HCT116 (cell line): ENCODE data around the gene AKAP13. TPM values are rescaled to one million over a fixed set of nuclear protein-coding genes. Genes with fewer than 3 reads are reported as not detected.

ENCODE experiments used
- ATAC-seq: fragments of 200-7000 bp; cut with Tn5 transposase; 2 replicates; pipeline ENCODE4 v1.9.1; 2020; ENCODE audit warnings: mild to moderate bottlenecking, moderate library complexity
- BruUV-seq: library from RNA; stranded (reverse); fragments of 400-500 nt; replicated peaks from 2 replicates; lab custom pipeline; 2021; lab: Mats Ljungman, UMichigan
- CTCF ChIA-PET: fragments of 300-600 bp; sonication (Branson Sonifier 250); formaldehyde crosslinking; loops from one replicate; lab custom pipeline; 2021; ENCODE audit warnings: antibody characterized with exemption; lab: Charles Lee
- POLR2A ChIA-PET: fragments of 300-600, 350-600 bp; sonication (Branson Sonifier 250); formaldehyde crosslinking; loops from one replicate; lab custom pipeline; 2021; ENCODE audit warnings: antibody characterized with exemption; lab: Charles Lee
- RAD21 ChIA-PET, 2 experiments: fragments of 300-600 bp; sonication (Branson Sonifier 250); formaldehyde crosslinking; loops; one replicate each; lab custom pipeline; 2023; ENCODE audit warnings: low total read pairs in 2 of 2; ENCODE audit not compliant: uncharacterized antibody in 2 of 2, unreplicated experiment in 2 of 2, low non-redundant PET in 1 of 2; lab: Charles Lee
- DNase-seq: peaks from one replicate; pipeline ENCODE4 v3.0.0-alpha.2; 2010; ENCODE audit warnings: low read depth, low spot score
- H2AFZ ChIP-seq: fragments of 200-600 bp; shearing (Covaris generic), sonication (generic); 2 replicates; pipeline ENCODE4 v1.6.1; 2017; ENCODE audit warnings: low read depth, mixed run types, mixed read lengths, antibody characterized with exemption, low read length; ENCODE audit not compliant: poor library complexity, severe bottlenecking
- H3K27ac ChIP-seq: 2 replicates; pipeline ENCODE4 v1.5.1; 2012; ENCODE audit warnings: low read depth, low read length
- H3K27me3 ChIP-seq: fragments of 200-600 bp; sonication (generic); 2 replicates; pipeline ENCODE4 v1.6.1; 2016; ENCODE audit warnings: mixed run types, low read length, mixed read lengths; ENCODE audit not compliant: insufficient read depth
- H3K36me3 ChIP-seq, 2 experiments: fragments of 200-500 bp in 1 of 2; fragments of 200-600 bp in 1 of 2; sonication (Bioruptor generic) in 1 of 2; sonication (generic) in 1 of 2; 2 replicates each; pipeline versions ENCODE4 v1.5.1 to v1.6.1; 2014 to 2016; ENCODE audit warnings: low read length in 2 of 2, inconsistent platforms in 1 of 2, mixed read lengths in 1 of 2, mixed run types in 1 of 2; ENCODE audit not compliant: insufficient read depth in 2 of 2, control insufficient read depth in 1 of 2
- H3K4me1 ChIP-seq, 2 experiments: fragments of 200-600 bp in 1 of 2; sonication (generic) in 1 of 2; 2 replicates each; pipeline versions ENCODE4 v1.5.1 to v1.6.1; 2012 to 2017; ENCODE audit warnings: low read length in 2 of 2, inconsistent platforms in 1 of 2, mild to moderate bottlenecking in 1 of 2, mixed read lengths in 1 of 2, mixed run types in 1 of 2, moderate library complexity in 1 of 2; ENCODE audit not compliant: insufficient read depth in 2 of 2, control insufficient read depth in 1 of 2
- H3K4me2 ChIP-seq: fragments of 200-600 bp; sonication (generic); 2 replicates; pipeline ENCODE4 v1.6.1; 2017; ENCODE audit warnings: mixed run types, low read length, mixed read lengths
- H3K4me3 ChIP-seq, 2 experiments: fragments of 200-600 bp in 1 of 2; sonication (generic) in 1 of 2; replicated peaks in 1 of 2; 2 replicates each; pipeline ENCODE4 v1.5.1; 2011 to 2016; ENCODE audit warnings: low read length in 2 of 2, control low read depth in 1 of 2, low read depth in 1 of 2, mild to moderate bottlenecking in 1 of 2, mixed read lengths in 1 of 2, mixed run types in 1 of 2
- H3K79me2 ChIP-seq: fragments of 200-600 bp; sonication (generic); 2 replicates; pipeline ENCODE4 v1.6.1; 2017; ENCODE audit warnings: mild to moderate bottlenecking, mixed run types, low read length, moderate library complexity, mixed read lengths; ENCODE audit not compliant: insufficient read depth
- H3K9ac ChIP-seq: fragments of 200-600 bp; sonication (generic); 2 replicates; pipeline ENCODE4 v1.6.1; 2016; ENCODE audit warnings: low read length, mixed read lengths
- H3K9me2 ChIP-seq: fragments of 200-600 bp; sonication (generic), shearing (Covaris generic); 2 replicates; pipeline ENCODE4 v1.6.1; 2017; ENCODE audit warnings: mixed run types, mild to moderate bottlenecking, moderate library complexity; ENCODE audit not compliant: insufficient read depth
- H3K9me3 ChIP-seq, 2 experiments: fragments of 200-500 bp in 1 of 2; fragments of 200-600 bp in 1 of 2; sonication (Bioruptor generic) in 1 of 2; sonication (generic) in 1 of 2; 2 replicates each; pipeline ENCODE4 v1.6.1; 2014 to 2017; ENCODE audit warnings: low read length in 2 of 2, mixed read lengths in 2 of 2, inconsistent platforms in 1 of 2, low read depth in 1 of 2, mild to moderate bottlenecking in 1 of 2, mixed run types in 1 of 2, moderate library complexity in 1 of 2; ENCODE audit not compliant: control insufficient read depth in 1 of 2, insufficient read depth in 1 of 2
- H4K20me1 ChIP-seq: fragments of 200-600 bp; sonication (generic), shearing (Covaris generic); 2 replicates; pipeline ENCODE4 v1.6.1; 2017; ENCODE audit warnings: mixed run types, mild to moderate bottlenecking, moderate library complexity; ENCODE audit not compliant: insufficient read depth
- CBX3 ChIP-seq: IDR thresholded peaks from 2 replicates; pipeline ENCODE4 v1.6.1; 2012; ENCODE audit warnings: low read depth
- CTCF ChIP-seq, 3 experiments: fragments of 200-600 bp in 1 of 3; sonication (generic) in 1 of 3; IDR thresholded peaks in 2 of 3; conservative IDR thresholded peaks in 1 of 3; 2 replicates each; pipeline ENCODE4 v1.5.1; 2012 to 2017; ENCODE audit warnings: low read depth in 2 of 3, low read length in 2 of 3, antibody characterized with exemption in 1 of 3, borderline replicate concordance in 1 of 3, control low read depth in 1 of 3, mild to moderate bottlenecking in 1 of 3, mixed read lengths in 1 of 3, mixed run types in 1 of 3, moderate library complexity in 1 of 3; ENCODE audit not compliant: insufficient read depth in 1 of 3
- EGR1 ChIP-seq: IDR thresholded peaks from 2 replicates; pipeline ENCODE4 v1.6.1; 2012; ENCODE audit warnings: low read depth
- EZH2 ChIP-seq: fragments of 200-600 bp; sonication (generic); IDR thresholded peaks from 2 replicates; pipeline ENCODE4 v1.6.1; 2017; ENCODE audit warnings: antibody characterized with exemption, mixed run types
- EZH2phosphoT487 ChIP-seq: fragments of 200-600 bp; IDR thresholded peaks from 2 replicates; pipeline ENCODE4 v1.6.1; 2018; ENCODE audit warnings: antibody characterized with exemption, borderline replicate concordance
- FOSL1 ChIP-seq: IDR thresholded peaks from 2 replicates; pipeline ENCODE4 v1.6.1; 2012; ENCODE audit warnings: low read depth
- JUND ChIP-seq: IDR thresholded peaks from 2 replicates; pipeline ENCODE4 v1.6.1; 2012
- POLR2A ChIP-seq: IDR thresholded peaks from 2 replicates; pipeline ENCODE4 v1.7.0; 2011; ENCODE audit warnings: borderline replicate concordance; ENCODE audit not compliant: insufficient read depth, insufficient read length; ENCODE audit errors: extremely low read depth
- POLR2AphosphoS5 ChIP-seq: IDR thresholded peaks from 2 replicates; pipeline ENCODE4 v1.6.1; 2011; ENCODE audit warnings: mild to moderate bottlenecking, low read depth, low read length, moderate library complexity
- RAD21 ChIP-seq: IDR thresholded peaks from 2 replicates; pipeline ENCODE4 v1.6.1; 2012; ENCODE audit warnings: low read depth, mild to moderate bottlenecking
- REST ChIP-seq: IDR thresholded peaks from 2 replicates; pipeline ENCODE4 v1.6.1; 2012; ENCODE audit warnings: low read depth
- SP1 ChIP-seq: IDR thresholded peaks from 2 replicates; pipeline ENCODE4 v1.6.1; 2012; ENCODE audit warnings: low read depth
- SRF ChIP-seq: IDR thresholded peaks from 2 replicates; pipeline ENCODE4 v1.6.1; 2012; ENCODE audit warnings: low read depth
- TCF7L2 ChIP-seq: IDR thresholded peaks from 2 replicates; pipeline ENCODE4 v1.7.0; 2011; ENCODE audit warnings: borderline replicate concordance, inconsistent platforms; ENCODE audit not compliant: insufficient read depth, insufficient read length; ENCODE audit errors: extremely low read depth
- YY1 ChIP-seq: IDR thresholded peaks from 2 replicates; pipeline ENCODE4 v1.6.1; 2011; ENCODE audit warnings: low read length, low read depth, moderate library complexity, mild to moderate bottlenecking; ENCODE audit not compliant: insufficient replicate concordance; ENCODE audit errors: extremely low read depth
- ZFX ChIP-seq: fragments of 450-650 bp; IDR thresholded peaks from 2 replicates; pipeline ENCODE4 v1.6.1; 2017
- intact Hi-C: fragments of 100-400 bp; cut with micrococcal nuclease; formaldehyde crosslinking; loops from 2 replicates; pipeline ENCODE4 v1.10.0; 2022
- total RNA-seq: library from RNA; stranded (reverse); gene quantifications from one replicate; pipeline ENCODE4 v1.2.1, GENCODE V29; 2021; ENCODE audit not compliant: unreplicated experiment
- TF ChIP-seq, protein P1 (sequence below): IDR thresholded peaks from 2 replicates; pipeline ENCODE4 v1.6.1; 2012
- TF ChIP-seq, protein P2 (sequence below): IDR thresholded peaks from 2 replicates; pipeline ENCODE4 v1.6.1; 2011; ENCODE audit warnings: mild to moderate bottlenecking, low read length, moderate library complexity; ENCODE audit not compliant: insufficient replicate concordance; ENCODE audit errors: extremely low read depth

Gene AKAP13
- total RNA-seq, 1 experiment from 2014 or later, result 43.1 TPM

GRCh38 chr15:85619992-85620689 lies 239.7 kb downstream of the AKAP13 start (continued):
- TF ChIP-seq, protein P1, sequence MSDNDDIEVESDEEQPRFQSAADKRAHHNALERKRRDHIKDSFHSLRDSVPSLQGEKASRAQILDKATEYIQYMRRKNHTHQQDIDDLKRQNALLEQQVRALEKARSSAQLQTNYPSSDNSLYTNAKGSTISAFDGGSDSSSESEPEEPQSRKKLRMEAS, result no peak
- no peak for TF ChIP-seq POLR2A
- no peak for TF ChIP-seq FOSL1
- TF ChIP-seq, all 23 proteins: peak for 0

DNA sequence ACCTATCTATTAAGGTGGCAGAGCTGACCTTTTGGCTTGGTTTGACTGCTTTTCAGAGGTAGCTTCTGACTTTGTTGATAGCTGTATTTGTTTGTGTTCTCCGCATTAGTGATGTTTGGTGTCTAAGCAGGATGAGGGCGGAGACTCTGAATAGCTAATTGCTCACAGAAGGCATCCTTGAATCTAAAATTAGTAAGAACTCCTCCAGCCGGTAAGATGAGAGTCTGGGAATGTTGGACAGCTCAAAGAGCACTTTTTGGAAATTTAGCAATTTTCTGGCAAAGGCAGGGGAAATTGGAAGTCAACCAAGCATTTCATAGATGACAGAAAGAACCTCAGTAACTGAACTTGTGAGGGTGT lies 240.3 kb downstream of the AKAP13 start:
- H3K9ac ChIP-seq, result no peak overlapping the region
- no peaks in the 10 kb centered on the region for H3K9me2 ChIP-seq
- intact Hi-C loops, result loop anchor here (1.0 kb wide), 1 partner anchor 13 kb away; no protein-coding TSS in a partner anchor
- ATAC-seq, result no peak
- ChIA-PET RAD21 (no interaction called here), CTCF (no interaction called here), POLR2A (no interaction called here)
- H3K27me3 ChIP-seq, result no peaks in the 10 kb centered on the region
- DNase-seq, result no peak
- H3K4me3 ChIP-seq, result no peak overlapping the region
- H4K20me1 ChIP-seq, result no peaks in the 10 kb centered on the region
- no peaks in the 10 kb centered on the region for H3K36me3 ChIP-seq
- H3K9me3 ChIP-seq, result no peaks in the 10 kb centered on the region
- no peaks in the 10 kb centered on the region for H3K79me2 ChIP-seq
- no peak overlapping the region for H2AFZ ChIP-seq
- H3K27ac ChIP-seq, result no peak overlapping the region
- no peak overlapping the region for H3K4me2 ChIP-seq
- BruUV-seq, result no TSS peak
- peaks cover 0 to 3% of the 10 kb centered on the region in 2 experiments; a peak in 1 of 4 replicates for H3K4me1 ChIP-seq
- TF ChIP-seq EZH2, result no peak
- no peak for TF ChIP-seq SRF
- no peak for TF ChIP-seq RAD21
- no peak for TF ChIP-seq EZH2phosphoT487
- no peak for TF ChIP-seq CTCF (IDR thresholded peaks at IDR 0.05 in 2 of 3, conservative IDR thresholded peaks at IDR 0.05 in 1 of 3; ENCODE audit: borderline replicate concordance in 1 of 3, insufficient read depth in 1 of 3, low read depth in 2 of 3, low read length in 2 of 3)
- TF ChIP-seq JUND, result no peak
- no peak for TF ChIP-seq FOSL1
- TF ChIP-seq YY1, result no peak
- TF ChIP-seq, protein P2, sequence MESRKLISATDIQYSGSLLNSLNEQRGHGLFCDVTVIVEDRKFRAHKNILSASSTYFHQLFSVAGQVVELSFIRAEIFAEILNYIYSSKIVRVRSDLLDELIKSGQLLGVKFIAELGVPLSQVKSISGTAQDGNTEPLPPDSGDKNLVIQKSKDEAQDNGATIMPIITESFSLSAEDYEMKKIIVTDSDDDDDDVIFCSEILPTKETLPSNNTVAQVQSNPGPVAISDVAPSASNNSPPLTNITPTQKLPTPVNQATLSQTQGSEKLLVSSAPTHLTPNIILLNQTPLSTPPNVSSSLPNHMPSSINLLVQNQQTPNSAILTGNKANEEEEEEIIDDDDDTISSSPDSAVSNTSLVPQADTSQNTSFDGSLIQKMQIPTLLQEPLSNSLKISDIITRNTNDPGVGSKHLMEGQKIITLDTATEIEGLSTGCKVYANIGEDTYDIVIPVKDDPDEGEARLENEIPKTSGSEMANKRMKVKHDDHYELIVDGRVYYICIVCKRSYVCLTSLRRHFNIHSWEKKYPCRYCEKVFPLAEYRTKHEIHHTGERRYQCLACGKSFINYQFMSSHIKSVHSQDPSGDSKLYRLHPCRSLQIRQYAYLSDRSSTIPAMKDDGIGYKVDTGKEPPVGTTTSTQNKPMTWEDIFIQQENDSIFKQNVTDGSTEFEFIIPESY, result no peak
- TF ChIP-seq EGR1, result no peak
- TF ChIP-seq ZFX, result no peak
- TF ChIP-seq TCF7L2, result no peak
- no peak for TF ChIP-seq POLR2AphosphoS5
- TF ChIP-seq SP1, result no peak
- TF ChIP-seq REST, result no peak
- TF ChIP-seq POLR2A, result no peak
- TF ChIP-seq CBX3, result no peak
